PC-3 (cell line): ENCODE measurements around the gene BHLHA15. TPM values are rescaled to one million over a fixed set of nuclear protein-coding genes. Genes with fewer than 3 reads are reported as not detected.

Experiments used
- ATAC-seq: fragments of 200-7000 bp; cut with Tn5 transposase; 2 replicates; pipeline ENCODE4 v1.9.1; 2020; ENCODE audit warnings: mild to moderate bottlenecking, moderate library complexity
- BruUV-seq: library from RNA; stranded (reverse); fragments of 400-500 nt; replicated peaks from 2 replicates; lab custom pipeline; 2021; lab: Mats Ljungman, UMichigan
- CTCF ChIA-PET: fragments of 300-600 bp; sonication (Branson Sonifier 250); formaldehyde crosslinking; loops from one replicate; lab custom pipeline; 2022; ENCODE audit warnings: antibody characterized with exemption; lab: Charles Lee
- POLR2A ChIA-PET: fragments of 300-600 bp; sonication (Branson Sonifier 250); formaldehyde crosslinking; loops from one replicate; lab custom pipeline; 2022; ENCODE audit warnings: antibody characterized with exemption; ENCODE audit not compliant: unreplicated experiment; lab: Charles Lee
- DNase-seq: peaks from one replicate; pipeline ENCODE4 v3.0.0-alpha.2; 2015
- H2AFZ ChIP-seq: fragments of 300-600 bp; sonication (generic); 2 replicates; pipeline ENCODE4 v1.6.0; 2016; ENCODE audit warnings: antibody characterized with exemption, low read length
- H3F3A ChIP-seq: fragments of 300-600 bp; sonication (generic); one replicate; pipeline ENCODE4 v1.6.0; 2017; ENCODE audit warnings: antibody characterized with exemption, low read length, control low read depth, mild to moderate bottlenecking; ENCODE audit not compliant: unreplicated experiment
- H3K27ac ChIP-seq: fragments of 300-600 bp; sonication (generic); 2 replicates; pipeline ENCODE4 v1.5.1; 2016; ENCODE audit warnings: mild to moderate bottlenecking, low read length
- H3K27me3 ChIP-seq: fragments of 300-600 bp; sonication (generic); 2 replicates; pipeline ENCODE4 v1.6.1; 2016; ENCODE audit warnings: low read length, mixed read lengths
- H3K36me3 ChIP-seq: fragments of 300-600 bp; sonication (generic); 2 replicates; pipeline ENCODE4 v1.6.1; 2016; ENCODE audit warnings: low read depth, mixed run types, low read length, mixed read lengths
- H3K4me1 ChIP-seq: fragments of 300-600 bp; sonication (generic); 2 replicates; pipeline ENCODE4 v1.5.1; 2016; ENCODE audit warnings: low read length; ENCODE audit not compliant: insufficient read depth
- H3K4me2 ChIP-seq: fragments of 300-600 bp; sonication (generic); 2 replicates; pipeline ENCODE4 v1.6.0; 2016; ENCODE audit warnings: low read length
- H3K4me3 ChIP-seq: fragments of 300-600 bp; sonication (generic); 2 replicates; pipeline ENCODE4 v1.5.1; 2016; ENCODE audit warnings: mild to moderate bottlenecking, low read length, mixed read lengths
- H3K79me2 ChIP-seq: fragments of 300-600 bp; sonication (generic); 2 replicates; pipeline ENCODE4 v1.6.1; 2017; ENCODE audit warnings: low read length, mixed read lengths
- H3K9ac ChIP-seq: fragments of 300-600 bp; sonication (generic); 2 replicates; pipeline ENCODE4 v1.6.0; 2016; ENCODE audit warnings: mild to moderate bottlenecking, low read length
- H3K9me2 ChIP-seq: fragments of 300-600 bp; sonication (generic); replicated peaks from 2 replicates; pipeline ENCODE4 v1.6.1; 2016; ENCODE audit warnings: mixed run types, low read length, mixed read lengths
- H3K9me3 ChIP-seq: fragments of 300-600 bp; sonication (generic); 2 replicates; pipeline ENCODE4 v1.6.1; 2016; ENCODE audit warnings: low read length, mixed read lengths
- H4K20me1 ChIP-seq: fragments of 300-600 bp; sonication (generic); 2 replicates; pipeline ENCODE4 v1.6.1; 2016; ENCODE audit warnings: low read length, mixed read lengths
- EZH2 ChIP-seq: fragments of 300-600 bp; sonication (generic); IDR thresholded peaks from one replicate; pipeline ENCODE4 v1.6.1; 2017; ENCODE audit warnings: antibody characterized with exemption, mild to moderate bottlenecking, low read length; ENCODE audit not compliant: unreplicated experiment
- EZH2phosphoT487 ChIP-seq: fragments of 300-600 bp; sonication (generic); IDR thresholded peaks from 2 replicates; pipeline ENCODE4 v1.6.1; 2018; ENCODE audit warnings: mild to moderate bottlenecking, antibody characterized with exemption, low read length, borderline replicate concordance
- intact Hi-C: fragments of 100-400 bp; cut with micrococcal nuclease; formaldehyde crosslinking; loops from 2 replicates; pipeline ENCODE4 v1.9.0; 2023
- total RNA-seq: library from RNA; depleted of rRNA; stranded (reverse); fragments of >200 nt; gene quantifications from 2 replicates; pipeline ENCODE4 v1.2.3, GENCODE V29; 2014
- TF ChIP-seq, protein P1 (sequence below): fragments of 300-600 bp; sonication (generic); conservative IDR thresholded peaks from 2 replicates; pipeline ENCODE4 v1.5.1; 2017; ENCODE audit warnings: antibody characterized with exemption, low read depth, mild to moderate bottlenecking, low read length

The BHLHA15 gene
- total RNA-seq, 1 experiment from 2014 or later, result 12.0 TPM

DNA sequence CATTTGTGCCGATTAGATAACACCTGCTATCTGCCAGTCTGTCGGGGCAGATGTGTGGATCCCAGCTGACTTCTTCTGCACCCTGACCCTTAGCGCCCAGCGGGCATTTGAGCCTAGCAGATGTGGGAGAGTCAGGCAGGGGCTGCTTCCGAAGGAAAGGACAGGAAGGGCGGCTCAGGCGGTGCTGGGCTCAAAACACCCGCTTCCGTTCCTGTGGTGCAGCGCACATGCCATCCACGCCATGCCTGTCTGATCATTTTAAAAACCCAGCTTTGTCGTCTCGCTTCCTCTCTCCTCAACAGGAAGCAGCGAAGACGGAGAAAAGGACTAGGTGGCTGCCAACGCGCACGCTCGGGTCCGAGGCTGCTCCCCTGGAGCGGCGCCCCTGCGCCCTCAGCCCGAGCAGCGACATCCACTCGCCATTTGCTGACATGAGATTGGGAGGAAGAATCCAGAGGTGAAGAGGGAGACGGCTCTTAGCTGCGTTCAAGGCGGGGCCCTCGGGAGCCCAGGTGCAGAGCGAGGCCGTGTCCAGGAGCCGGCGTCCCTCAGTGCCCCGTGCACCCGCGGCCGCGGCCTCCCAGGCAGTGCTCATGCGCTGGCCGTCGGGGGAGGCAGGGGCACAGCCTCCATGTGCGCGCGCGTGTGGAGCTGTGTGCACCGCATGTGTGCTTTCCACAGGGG, 5.9 kb upstream of the BHLHA15 start:
- no peak overlapping the region for H3K9ac ChIP-seq
- TF ChIP-seq EZH2, result no peak
- no peak for TF ChIP-seq EZH2phosphoT487
- TF ChIP-seq, protein P1, sequence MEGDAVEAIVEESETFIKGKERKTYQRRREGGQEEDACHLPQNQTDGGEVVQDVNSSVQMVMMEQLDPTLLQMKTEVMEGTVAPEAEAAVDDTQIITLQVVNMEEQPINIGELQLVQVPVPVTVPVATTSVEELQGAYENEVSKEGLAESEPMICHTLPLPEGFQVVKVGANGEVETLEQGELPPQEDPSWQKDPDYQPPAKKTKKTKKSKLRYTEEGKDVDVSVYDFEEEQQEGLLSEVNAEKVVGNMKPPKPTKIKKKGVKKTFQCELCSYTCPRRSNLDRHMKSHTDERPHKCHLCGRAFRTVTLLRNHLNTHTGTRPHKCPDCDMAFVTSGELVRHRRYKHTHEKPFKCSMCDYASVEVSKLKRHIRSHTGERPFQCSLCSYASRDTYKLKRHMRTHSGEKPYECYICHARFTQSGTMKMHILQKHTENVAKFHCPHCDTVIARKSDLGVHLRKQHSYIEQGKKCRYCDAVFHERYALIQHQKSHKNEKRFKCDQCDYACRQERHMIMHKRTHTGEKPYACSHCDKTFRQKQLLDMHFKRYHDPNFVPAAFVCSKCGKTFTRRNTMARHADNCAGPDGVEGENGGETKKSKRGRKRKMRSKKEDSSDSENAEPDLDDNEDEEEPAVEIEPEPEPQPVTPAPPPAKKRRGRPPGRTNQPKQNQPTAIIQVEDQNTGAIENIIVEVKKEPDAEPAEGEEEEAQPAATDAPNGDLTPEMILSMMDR, result no peak
- H3K79me2 ChIP-seq, result no peaks in the 10 kb centered on the region
- H3K4me1 ChIP-seq, result no peaks in the 10 kb centered on the region
- no peak overlapping the region for H2AFZ ChIP-seq
- ChIA-PET POLR2A (no interaction called here), CTCF (no interaction called here)
- no TSS peak for BruUV-seq
- no peaks in the 10 kb centered on the region for H3F3A ChIP-seq
- H3K9me3 ChIP-seq, result no peaks in the 10 kb centered on the region
- no peaks in the 10 kb centered on the region for H3K36me3 ChIP-seq
- 0 out of 2 replicates have a peak, but pooled peaks cover under 1% of the 10 kb centered on the region for H4K20me1 ChIP-seq
- no peaks in the 10 kb centered on the region for H3K9me2 ChIP-seq
- H3K4me3 ChIP-seq, result no peak overlapping the region
- ATAC-seq (no peak), DNase-seq (no peak)
- no peak overlapping the region for H3K27ac ChIP-seq
- intact Hi-C loops, result no loop called here
- H3K27me3 ChIP-seq, result no peaks in the 10 kb centered on the region
- H3K4me2 ChIP-seq, result no peak overlapping the region

DNA sequence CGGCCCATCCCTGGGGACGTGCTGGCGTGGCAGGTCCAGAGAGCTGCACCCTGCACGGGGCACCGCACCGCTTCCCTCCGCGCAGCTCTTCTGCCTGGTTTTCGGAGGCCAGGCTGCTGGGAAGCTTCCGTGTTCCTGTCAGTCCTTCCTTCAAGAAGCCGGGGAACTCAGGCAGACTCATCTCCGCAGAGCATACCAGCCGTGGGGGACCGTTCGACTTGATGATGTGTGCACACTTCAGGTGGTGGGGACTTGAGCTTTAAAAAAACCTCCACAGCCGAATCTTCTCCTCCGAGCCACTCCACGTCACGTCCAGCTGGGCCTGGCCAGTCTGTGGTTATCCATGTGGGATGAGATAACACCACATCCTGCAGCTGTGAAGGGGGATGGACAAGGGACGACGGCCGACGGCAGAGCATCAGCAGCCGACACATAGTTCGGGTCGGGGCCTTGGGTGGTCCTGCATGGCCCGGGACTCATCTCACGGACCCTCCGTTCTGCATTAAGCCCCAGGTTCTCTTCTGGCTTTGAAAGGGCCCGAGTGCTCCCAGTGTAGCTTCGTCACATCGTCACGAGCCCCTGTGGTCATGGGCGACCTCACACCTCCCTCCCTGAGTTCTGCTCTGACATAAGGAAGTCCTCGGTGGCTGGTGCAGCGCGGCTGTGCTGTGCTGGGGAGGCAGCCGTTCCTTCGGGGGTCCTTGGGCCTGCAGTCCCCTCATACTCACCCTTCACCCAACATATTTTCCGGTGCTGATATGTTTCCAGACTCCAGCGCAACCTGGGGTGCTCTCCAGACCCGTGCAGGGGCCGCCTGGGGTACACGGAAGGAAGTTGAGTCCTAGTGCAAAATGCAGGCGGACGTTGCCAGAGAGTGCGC, 4.5 kb upstream of the BHLHA15 start:
- intact Hi-C loops, result no loop called here
- Histone ChIP-seq H3K9ac (no peak overlapping the region), H3K9me3 (no peaks in the 10 kb centered on the region), H3K79me2 (no peaks in the 10 kb centered on the region), H2AFZ (no peak overlapping the region), H3K27ac (no peak overlapping the region), H3F3A (no peaks in the 10 kb centered on the region), H3K9me2 (no peaks in the 10 kb centered on the region), H4K20me1 (no peaks in the 10 kb centered on the region), H3K4me2 (no peak overlapping the region), H3K4me1 (no peaks in the 10 kb centered on the region), H3K36me3 (no peaks in the 10 kb centered on the region), H3K27me3 (no peaks in the 10 kb centered on the region), H3K4me3 (no peak overlapping the region)
- ATAC-seq, result no peak
- TSS peak; percentile 5 for BruUV-seq
- TF ChIP-seq EZH2 (no peak), EZH2phosphoT487 (no peak)
- TF ChIP-seq, protein P1, result no peak
- ChIA-PET POLR2A (no interaction called here), CTCF (no interaction called here)
- no peak for DNase-seq
